GM18870 (cell line): ENCODE measurements around the gene TMEFF2.

Source experiments
- ATAC-seq: cut with Tn5 transposase; IDR thresholded peaks from one replicate; pipeline ENCODE4 v1.9.1; 2021; ENCODE audit warnings: moderate library complexity; ENCODE audit not compliant: unreplicated experiment

TMEFF2 gene

DNA sequence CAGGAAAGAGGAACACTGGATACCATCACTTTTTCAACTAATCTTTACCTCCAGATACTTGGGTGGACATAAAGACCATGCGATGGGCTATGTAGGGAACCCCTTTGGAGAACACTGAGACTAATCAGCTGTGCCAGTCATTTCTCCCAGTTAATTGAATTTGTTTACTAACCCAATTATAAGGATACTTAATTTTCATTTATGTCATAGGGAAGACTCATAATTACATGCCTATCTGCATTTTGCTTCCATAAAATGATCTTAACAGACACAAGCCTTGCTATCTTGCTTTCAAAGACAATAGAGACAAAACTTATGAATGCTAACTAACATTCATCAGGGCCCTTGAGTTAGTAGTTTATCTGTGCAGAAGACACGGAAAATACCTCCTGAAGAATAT lies 279.0 kb downstream of the TMEFF2 start:
- no peak for ATAC-seq

DNA sequence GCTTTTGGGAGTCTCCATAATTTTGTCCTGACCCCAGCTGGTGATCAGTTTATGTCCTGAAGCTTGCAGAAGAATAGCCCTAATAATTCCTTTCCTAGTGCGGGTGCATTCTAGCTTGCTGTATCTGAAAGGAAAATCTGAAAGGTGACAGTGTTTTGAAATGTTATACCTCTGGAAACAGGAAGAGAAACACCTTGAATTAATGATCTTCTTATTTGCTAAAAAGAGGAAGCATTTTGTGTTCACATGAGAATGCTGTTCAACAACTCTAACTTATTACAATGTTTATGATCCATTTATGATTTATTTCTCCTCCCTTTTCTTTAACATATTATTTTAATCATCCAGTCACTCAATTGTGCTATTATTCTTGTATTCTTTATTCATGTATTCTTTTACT lies 280.9 kb downstream of the TMEFF2 start:
- no peak for ATAC-seq

DNA sequence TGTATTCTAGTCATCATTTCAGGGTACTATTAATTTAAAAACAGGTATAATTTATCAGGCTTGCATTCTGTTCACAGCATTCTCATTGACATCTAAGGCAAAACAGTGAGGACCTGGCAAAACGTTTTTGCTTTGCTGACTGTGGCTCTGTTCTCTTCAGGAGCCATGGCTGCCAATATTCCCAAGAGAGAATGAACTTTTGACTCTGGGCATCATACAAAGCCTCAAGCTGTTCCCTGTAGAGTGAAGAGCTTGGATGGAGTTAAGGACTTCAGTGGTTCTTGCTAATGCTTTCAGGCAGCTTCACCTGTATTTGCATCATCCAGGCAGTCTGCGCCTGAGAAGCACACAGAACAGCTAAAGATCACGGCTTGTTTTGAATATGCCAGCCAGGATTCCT lies 282.0 kb downstream of the TMEFF2 start:
- ATAC-seq = no peak

DNA sequence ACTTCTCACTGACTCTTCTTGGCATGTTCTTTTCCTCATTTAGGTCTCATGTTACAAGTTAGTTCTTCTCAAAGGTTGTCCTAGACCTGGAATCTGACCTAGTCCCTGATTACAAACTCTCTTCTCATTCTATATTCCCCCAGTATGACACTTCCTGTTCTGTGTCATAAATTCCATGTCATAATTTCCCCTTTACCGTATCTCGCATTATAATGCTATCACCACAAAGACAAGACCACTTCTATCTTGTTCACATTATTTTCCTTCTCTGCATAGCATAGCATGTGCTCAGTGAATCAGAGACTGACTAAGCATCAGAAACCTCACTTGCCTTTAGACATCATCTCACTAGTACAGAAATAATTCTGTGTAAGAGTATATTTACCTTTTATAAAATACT lies 284.2 kb downstream of the TMEFF2 start:
- ATAC-seq = no peak

DNA sequence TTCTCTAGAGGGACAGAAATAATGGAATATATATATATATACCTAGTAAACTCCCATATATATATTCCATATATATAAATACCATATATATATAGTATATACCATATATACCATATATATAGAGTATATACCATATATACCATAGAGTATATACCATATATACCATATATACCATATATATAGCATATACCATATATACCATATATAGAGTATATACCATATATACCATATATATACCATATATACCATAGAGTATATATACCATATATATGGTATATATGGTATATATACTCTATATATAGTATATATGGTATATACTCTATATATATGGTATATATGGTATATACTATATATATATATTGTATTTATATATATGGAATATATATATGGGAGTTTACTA lies 285.9 kb downstream of the TMEFF2 start:
- no peak for ATAC-seq

DNA sequence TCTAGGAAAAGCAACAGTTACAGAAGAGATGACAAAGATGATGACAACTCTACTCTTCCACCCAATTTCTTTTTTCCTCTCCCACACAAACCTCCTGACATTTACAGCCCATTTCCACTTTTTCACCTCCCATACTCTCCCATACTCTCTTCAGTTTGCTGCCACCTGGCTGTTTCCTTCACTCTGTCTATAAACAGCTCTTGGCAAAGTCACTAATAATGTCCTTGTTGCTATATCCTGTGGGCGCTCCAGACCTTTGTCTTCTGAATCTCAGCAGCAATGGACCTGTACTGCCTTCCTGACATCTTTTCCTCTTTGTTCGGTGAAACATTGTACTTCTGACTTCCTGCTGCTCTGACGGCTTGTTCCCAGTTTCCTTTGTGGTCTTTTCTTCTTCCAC lies 287.2 kb downstream of the TMEFF2 start:
- ATAC-seq = no peak

DNA sequence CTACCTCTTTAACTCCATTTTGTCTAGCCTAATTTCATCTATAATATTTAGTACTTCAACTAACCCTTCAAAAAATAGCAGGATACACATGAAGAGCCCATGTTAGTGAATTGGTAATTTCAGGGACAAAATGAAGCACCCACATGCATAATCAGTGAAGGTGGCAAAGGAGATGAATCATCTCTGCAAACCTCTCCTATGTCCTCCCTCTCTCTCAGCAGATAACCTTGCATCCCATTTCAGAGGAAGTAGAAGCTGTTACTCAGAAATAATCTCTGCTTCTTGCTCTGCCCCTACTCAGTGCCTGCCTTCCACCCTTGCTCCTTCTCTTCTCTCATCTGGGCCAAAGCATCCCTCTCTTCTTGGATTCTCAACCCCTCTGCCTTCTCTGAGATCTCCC lies 287.6 kb downstream of the TMEFF2 start:
- ATAC-seq = no peak

DNA sequence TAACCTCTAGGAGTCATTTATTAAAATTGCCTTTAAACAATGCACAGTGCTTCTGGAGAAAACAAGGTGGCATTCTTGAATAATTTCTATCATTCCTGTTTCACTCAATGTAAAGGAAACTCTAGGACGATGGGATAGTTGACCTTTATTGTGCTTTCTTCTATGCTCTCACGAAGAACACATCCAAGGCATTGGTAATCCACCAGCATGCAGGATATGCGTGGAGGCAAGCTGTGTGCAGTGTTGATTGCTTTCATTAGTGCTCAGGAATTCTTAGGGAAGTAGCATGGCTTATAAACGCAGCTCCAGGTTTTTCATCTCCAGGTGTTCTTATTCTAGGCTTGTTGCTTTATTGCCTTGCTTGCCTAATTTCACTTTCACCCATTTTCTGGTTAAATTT lies 289.4 kb downstream of the TMEFF2 start:
- ATAC-seq = no peak

DNA sequence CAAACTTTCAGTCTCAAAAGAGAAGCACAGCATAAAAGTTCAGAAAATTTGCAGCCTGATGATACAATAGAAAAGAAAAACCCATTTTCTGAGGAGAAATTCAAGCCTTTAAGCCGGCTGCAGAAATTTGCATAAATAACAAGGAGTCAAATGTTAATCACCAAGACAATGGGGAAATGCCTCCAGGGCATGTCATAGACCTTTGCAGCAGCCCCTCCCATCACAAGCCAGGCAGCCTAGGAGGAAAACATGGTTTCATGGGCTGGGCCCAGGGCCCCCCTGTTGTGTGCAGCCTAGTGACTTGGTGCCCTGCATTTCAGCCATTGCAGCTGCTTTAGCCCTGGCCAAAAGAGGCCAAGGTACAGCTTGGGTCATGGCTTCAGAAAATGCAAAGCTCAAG lies 293.7 kb downstream of the TMEFF2 start:
- no peak for ATAC-seq

DNA sequence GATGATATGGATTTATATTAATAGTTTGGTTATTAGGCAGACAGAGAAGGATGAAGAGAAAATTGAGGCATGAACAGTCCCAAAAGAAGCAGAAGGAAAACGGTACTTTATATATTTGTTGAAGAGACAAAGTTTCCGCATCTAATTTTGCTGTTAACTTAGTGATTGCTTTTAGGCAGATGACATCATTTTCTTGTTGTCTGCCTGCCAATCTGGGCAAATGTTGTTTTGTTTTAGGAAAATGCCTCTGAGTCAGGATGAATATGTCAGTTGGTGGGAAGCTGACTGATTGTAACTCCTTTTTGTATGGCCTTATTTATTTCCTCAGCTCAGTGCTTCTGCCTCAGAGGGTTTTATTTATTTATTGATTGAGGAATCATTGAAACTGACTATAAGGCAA lies 295.3 kb downstream of the TMEFF2 start:
- no peak for ATAC-seq
